Measurements from ENCODE around the gene PLSCR4. TPM values are rescaled to one million over a fixed set of nuclear protein-coding genes. Genes with fewer than 3 reads are reported as not detected.
A peak's percentile ranks its signal among the peaks of the same experiment; 100 is the strongest.

The PLSCR4 gene
- total and polyA plus RNA-seq, 2 of the 4 experiments (the other 2 are of a cell fraction): 3.8 to 4.4 TPM

DNA sequence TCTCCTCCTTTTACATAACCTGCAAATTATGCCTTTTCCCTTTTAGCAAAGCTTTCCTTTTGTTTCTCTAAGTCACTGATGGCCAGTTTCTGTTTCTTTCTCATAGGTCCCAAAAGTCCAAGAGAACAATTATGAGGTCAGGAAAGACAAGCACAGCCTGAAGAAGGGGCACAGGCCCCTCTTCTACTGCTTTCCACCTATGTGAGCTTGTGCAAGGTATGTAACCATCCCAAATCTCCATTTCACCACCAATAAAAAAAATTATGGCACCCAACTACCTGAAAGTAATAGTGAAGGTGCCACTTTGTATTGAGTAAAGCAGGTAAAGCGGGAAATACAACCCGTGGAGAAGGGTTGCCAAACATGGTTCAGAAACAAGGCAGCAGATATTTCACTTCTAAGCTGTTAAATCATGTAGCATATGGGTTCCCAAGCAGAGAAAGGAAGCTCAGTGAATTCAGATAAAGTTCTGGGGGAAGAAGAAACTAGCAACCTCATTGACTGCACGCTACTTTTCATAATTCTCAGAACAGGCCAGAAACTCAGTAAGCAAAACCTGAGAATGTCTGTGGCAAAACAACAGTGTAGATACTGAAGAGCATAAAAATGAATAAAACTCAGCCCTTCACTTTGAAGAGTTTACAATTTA lies 94.1 kb downstream of the PLSCR4 start:
- in situ Hi-C loops (cut with MboI; ENCODE audit: low sequenced_read_pairs) (no loop called here), intact Hi-C loops (cut with micrococcal nuclease) (no loop called here)

More for the DNA sequence above, 94.1 kb downstream of the PLSCR4 start:
- Histone ChIP-seq H4K5ac (ENCODE audit: low read depth, low read length) (no peak overlapping the region), H2BK20ac (ENCODE audit: low read depth, low read length) (no peak overlapping the region), H3K18ac (ENCODE audit: low read depth, low read length) (no peak overlapping the region), H3K36me3 (ENCODE audit: control insufficient read depth, insufficient read depth, low read length) (no peaks in the 10 kb centered on the region; the same call in 1 of the 2 replicates), H3K4me1 (ENCODE audit: control insufficient read depth, insufficient read depth, low read length) (peaks cover 12% of the 10 kb centered on the region), H3K27ac (ENCODE audit: insufficient read depth, low read length) (no peak overlapping the region), H3K14ac (replicated peaks; ENCODE audit: low read depth, low read length) (no peak overlapping the region), H3K4me2 (ENCODE audit: low read depth, low read length) (peak overlapping the region; percentile 71), H2AK9ac (replicated peaks; ENCODE audit: low read depth, low read length, poor library complexity) (no peak overlapping the region), H4K20me1 (ENCODE audit: insufficient read depth, low read length) (peaks cover 38% of the 10 kb centered on the region), H3K4me3 (ENCODE audit: insufficient read depth, low read depth, low read length) (no peak overlapping the region), H3K56ac (ENCODE audit: extremely low read depth, insufficient read depth, low read length) (no peak overlapping the region), H2AFZ (replicated peaks; ENCODE audit: low read length, poor library complexity) (no peak overlapping the region), H2BK5ac (ENCODE audit: low read depth, low read length, poor library complexity, severe bottlenecking) (no peak overlapping the region), H4K8ac (ENCODE audit: low read depth in 2 of 2, low read length in 2 of 2) (no peak overlapping the region), H3K79me1 (ENCODE audit: low read depth in 1 of 2, low read length in 2 of 2) (peaks cover 11 to 46% of the 10 kb centered on the region in 2 experiments; a peak in 2 of 4 replicates), H3K9me3 (ENCODE audit: control insufficient read depth, insufficient read depth, low read length) (no peaks in the 10 kb centered on the region), H2BK120ac (ENCODE audit: low read depth, low read length) (no peak overlapping the region), H3K9me1 (ENCODE audit: insufficient read depth, low read length) (peaks cover 3% of the 10 kb centered on the region), H3K9ac (ENCODE audit: low read depth, low read length) (no peak overlapping the region), H2BK15ac (ENCODE audit: low read depth, low read length) (no peak overlapping the region), H3K23ac (ENCODE audit: low read depth, low read length) (no peak overlapping the region), H4K91ac (ENCODE audit: insufficient read depth, low read depth, low read length) (no peak overlapping the region), H3K4ac (ENCODE audit: low read depth, low read length) (no peak overlapping the region), H3K27me3 (ENCODE audit: control insufficient read depth, insufficient read depth, low read length) (no peaks in the 10 kb centered on the region), H2AK5ac (ENCODE audit: low read depth, low read length) (no peak overlapping the region)
- no peak for ATAC-seq (ENCODE audit: low read depth)
- dilution Hi-C loops (cut with HindIII; ENCODE audit: low sequenced_read_pairs, unreplicated experiment): no loop called here
- WGBS, 2 experiments (ENCODE audit: extremely low coverage in 2 of 2, insufficient read length in 1 of 2): no CpG with 5 or more reads among the region's 3 CpGs
- TF ChIP-seq, protein P1, sequence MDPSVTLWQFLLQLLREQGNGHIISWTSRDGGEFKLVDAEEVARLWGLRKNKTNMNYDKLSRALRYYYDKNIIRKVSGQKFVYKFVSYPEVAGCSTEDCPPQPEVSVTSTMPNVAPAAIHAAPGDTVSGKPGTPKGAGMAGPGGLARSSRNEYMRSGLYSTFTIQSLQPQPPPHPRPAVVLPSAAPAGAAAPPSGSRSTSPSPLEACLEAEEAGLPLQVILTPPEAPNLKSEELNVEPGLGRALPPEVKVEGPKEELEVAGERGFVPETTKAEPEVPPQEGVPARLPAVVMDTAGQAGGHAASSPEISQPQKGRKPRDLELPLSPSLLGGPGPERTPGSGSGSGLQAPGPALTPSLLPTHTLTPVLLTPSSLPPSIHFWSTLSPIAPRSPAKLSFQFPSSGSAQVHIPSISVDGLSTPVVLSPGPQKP (IDR thresholded peaks at IDR 0.05; ENCODE audit: borderline replicate concordance, low read depth, low read length): no peak
- no peak for TF ChIP-seq RCOR1 (IDR thresholded peaks at IDR 0.05; ENCODE audit: insufficient replicate concordance, low read length)
- no peak for TF ChIP-seq NFE2L2 (IDR thresholded peaks at IDR 0.05; ENCODE audit: low read depth, low read length)
- BruUV-seq (replicated peaks): no TSS peak
- ChIA-PET POLR2A (ENCODE audit: unreplicated experiment) (interaction anchor here (0.6 to 0.7 kb wide), 2 partner anchors 10 to 11 kb away, joined by 3 to 5 read pairs; no protein-coding TSS in a partner anchor), CTCF (interaction anchor here (0.8 to 2.5 kb wide), 4 partner anchors 9 to 130 kb away, joined by 3 to 8 read pairs (median 4); no protein-coding TSS in a partner anchor)
- DNase-seq: no peak
